ENCODE data around the gene MS4A6A. TPM values are rescaled to one million over a fixed set of nuclear protein-coding genes. Genes with fewer than 3 reads are reported as not detected.

MS4A6A gene
- total RNA-seq, 1 experiment from 2014 or later: not detected

- BruUV-seq (replicated peaks): no TSS peak
- CTCF ChIA-PET: no interaction called here
- intact Hi-C loops (cut with micrococcal nuclease; ENCODE audit: unreplicated experiment): no loop called here
These were observed 23.0 kb downstream of the MS4A6A start for GRCh38 chr11:60159868-60160267.

GRCh38 chr11:60159284-60159683 lies 23.6 kb downstream of the MS4A6A start:
- ChIA-PET POLR2A (ENCODE audit: low non-redundant PET) (no interaction called here), CTCF (no interaction called here)
- H3K9me3 ChIP-seq (ENCODE audit: low read depth, low read length, poor library complexity, severe bottlenecking): no peaks in the 10 kb centered on the region
- no peak for TF ChIP-seq EZH2 (IDR thresholded peaks at IDR 0.05; ENCODE audit: borderline replicate concordance, low read depth, low read length, poor library complexity, severe bottlenecking)
- no peak for TF ChIP-seq CTCF (conservative IDR thresholded peaks at IDR 0.05; ENCODE audit: low read depth, low read length)
- H3K27ac ChIP-seq (ENCODE audit: low read depth, low read length, poor library complexity, severe bottlenecking): no peak overlapping the region
- H3K27me3 ChIP-seq (replicated peaks; ENCODE audit: insufficient read depth, low read depth, low read length, poor library complexity): peaks cover 27% of the 10 kb centered on the region
- no TSS peak for BruUV-seq (replicated peaks)
- no peak for DNase-seq (ENCODE audit: low spot score)
- intact Hi-C loops (cut with micrococcal nuclease; ENCODE audit: unreplicated experiment): no loop called here
- no peaks in the 10 kb centered on the region for H3K4me1 ChIP-seq (ENCODE audit: insufficient read depth, low read length, poor library complexity, severe bottlenecking)
- H3K36me3 ChIP-seq (ENCODE audit: insufficient read depth, low read length, poor library complexity, severe bottlenecking): no peaks in the 10 kb centered on the region
- no peak overlapping the region for H3K4me3 ChIP-seq (ENCODE audit: low read depth, low read length, poor library complexity, severe bottlenecking)

More at GRCh38 chr11:60159868-60160267, 23.0 kb downstream of the MS4A6A start:
- Histone ChIP-seq H3K27ac (ENCODE audit: low read depth, low read length, poor library complexity, severe bottlenecking) (no peak overlapping the region), H3K27me3 (replicated peaks; ENCODE audit: insufficient read depth, low read depth, low read length, poor library complexity) (peaks cover 27% of the 10 kb centered on the region), H3K9me3 (ENCODE audit: low read depth, low read length, poor library complexity, severe bottlenecking) (no peaks in the 10 kb centered on the region), H3K4me1 (ENCODE audit: insufficient read depth, low read length, poor library complexity, severe bottlenecking) (no peaks in the 10 kb centered on the region), H3K4me3 (ENCODE audit: low read depth, low read length, poor library complexity, severe bottlenecking) (no peak overlapping the region), H3K36me3 (ENCODE audit: insufficient read depth, low read length, poor library complexity, severe bottlenecking) (no peaks in the 10 kb centered on the region)
- TF ChIP-seq CTCF (conservative IDR thresholded peaks at IDR 0.05; ENCODE audit: low read depth, low read length) (no peak), EZH2 (IDR thresholded peaks at IDR 0.05; ENCODE audit: borderline replicate concordance, low read depth, low read length, poor library complexity, severe bottlenecking) (no peak)
- DNase-seq (ENCODE audit: low spot score): no peak
- POLR2A ChIA-PET (ENCODE audit: low non-redundant PET): no interaction called here

- no TSS peak for BruUV-seq (replicated peaks)
- H3K4me1 ChIP-seq (ENCODE audit: insufficient read depth, low read length, poor library complexity, severe bottlenecking): no peaks in the 10 kb centered on the region
- H3K36me3 ChIP-seq (ENCODE audit: insufficient read depth, low read length, poor library complexity, severe bottlenecking): no peaks in the 10 kb centered on the region
- TF ChIP-seq CTCF (conservative IDR thresholded peaks at IDR 0.05; ENCODE audit: low read depth, low read length) (no peak), EZH2 (IDR thresholded peaks at IDR 0.05; ENCODE audit: borderline replicate concordance, low read depth, low read length, poor library complexity, severe bottlenecking) (no peak)
- POLR2A ChIA-PET (ENCODE audit: low non-redundant PET): no interaction called here
- peaks cover 27% of the 10 kb centered on the region for H3K27me3 ChIP-seq (replicated peaks; ENCODE audit: insufficient read depth, low read depth, low read length, poor library complexity)
- no peak for DNase-seq (ENCODE audit: low spot score)
- H3K4me3 ChIP-seq (ENCODE audit: low read depth, low read length, poor library complexity, severe bottlenecking): no peak overlapping the region
- H3K27ac ChIP-seq (ENCODE audit: low read depth, low read length, poor library complexity, severe bottlenecking): no peak overlapping the region
- intact Hi-C loops (cut with micrococcal nuclease; ENCODE audit: unreplicated experiment): no loop called here
- H3K9me3 ChIP-seq (ENCODE audit: low read depth, low read length, poor library complexity, severe bottlenecking): no peaks in the 10 kb centered on the region
- CTCF ChIA-PET: no interaction called here
These were observed 24.2 kb downstream of the MS4A6A start for GRCh38 chr11:60158636-60159035.

All from A673 (cell line).